Hepatocyte (in vitro differentiated cells): ENCODE results near the gene KAT14. TPM values are rescaled to one million over a fixed set of nuclear protein-coding genes. Genes with fewer than 3 reads are reported as not detected.
A peak's percentile ranks its signal among the peaks of the same experiment; 100 is the strongest.
"Not testable (repeated sequence)": the region's sequence is repeated elsewhere in the genome, so short reads cannot be mapped to it uniquely, and the experiment has no call there.

ENCODE experiments used
- DNase-seq: peaks from one replicate; pipeline ENCODE4 v3.0.0-alpha.2; 2016; ENCODE audit warnings: low spot score
- H2AFZ ChIP-seq: fragments of 200-600 bp; sonication (generic); 2 replicates; pipeline ENCODE4 v1.6.0; 2016; ENCODE audit warnings: antibody characterized with exemption, mild to moderate bottlenecking
- H3K27ac ChIP-seq: fragments of 200-600 bp; sonication (generic); 2 replicates; pipeline ENCODE4 v1.5.1; 2016; ENCODE audit warnings: mild to moderate bottlenecking
- H3K27me3 ChIP-seq: fragments of 200-600 bp; sonication (generic); 2 replicates; pipeline ENCODE4 v1.6.1; 2016
- H3K36me3 ChIP-seq: fragments of 200-600 bp; sonication (generic); replicated peaks from 2 replicates; pipeline ENCODE4 v1.5.1; 2016; ENCODE audit warnings: low read depth; ENCODE audit not compliant: insufficient read depth
- H3K4me1 ChIP-seq: fragments of 200-600 bp; sonication (generic); 2 replicates; pipeline ENCODE4 v1.5.1; 2016; ENCODE audit warnings: mild to moderate bottlenecking, moderate library complexity; ENCODE audit not compliant: insufficient read depth
- H3K4me2 ChIP-seq: fragments of 200-600 bp; sonication (generic); 2 replicates; pipeline ENCODE4 v1.6.0; 2016
- H3K4me3 ChIP-seq: fragments of 200-600 bp; sonication (generic); 2 replicates; pipeline ENCODE4 v1.5.1; 2016; ENCODE audit warnings: mild to moderate bottlenecking
- H3K79me2 ChIP-seq: fragments of 200-600 bp; sonication (generic); 2 replicates; pipeline ENCODE4 v1.6.0; 2017; ENCODE audit warnings: mild to moderate bottlenecking
- H3K9me2 ChIP-seq: fragments of 200-600 bp; sonication (generic); replicated peaks from 2 replicates; pipeline ENCODE4 v1.6.0; 2017; ENCODE audit warnings: mild to moderate bottlenecking; ENCODE audit not compliant: insufficient read depth
- H3K9me3 ChIP-seq: fragments of 200-600 bp; sonication (generic); 2 replicates; pipeline ENCODE4 v1.5.1; 2016; ENCODE audit warnings: low read depth, mild to moderate bottlenecking
- H4K20me1 ChIP-seq: fragments of 200-600 bp; sonication (generic); 2 replicates; pipeline ENCODE4 v1.6.0; 2016; ENCODE audit warnings: mild to moderate bottlenecking; ENCODE audit not compliant: insufficient read depth, poor library complexity, severe bottlenecking
- CTCF ChIP-seq: fragments of 200-600 bp; sonication (generic); IDR thresholded peaks from 2 replicates; pipeline ENCODE4 v1.5.1; 2016; ENCODE audit warnings: antibody characterized with exemption, mild to moderate bottlenecking; ENCODE audit not compliant: poor library complexity
- EZH2 ChIP-seq: fragments of 200-600 bp; sonication (generic); IDR thresholded peaks from 2 replicates; pipeline ENCODE4 v1.6.1; 2016; ENCODE audit warnings: antibody characterized with exemption, mild to moderate bottlenecking, borderline replicate concordance
- EZH2phosphoT487 ChIP-seq: fragments of 200-600 bp; sonication (generic); IDR thresholded peaks from one replicate; pipeline ENCODE4 v1.6.1; 2018; ENCODE audit warnings: antibody characterized with exemption, mild to moderate bottlenecking, low read depth, moderate library complexity; ENCODE audit not compliant: unreplicated experiment, severe bottlenecking
- WGBS: methylation state at CpG from one replicate; pipeline ENCODE4 v1.1.6; 2016; ENCODE audit warnings: low lambda C conversion rate; ENCODE audit errors: missing lambda C conversion rate; 5-methylcytosine and 5-hydroxymethylcytosine counted together
- polyA plus RNA-seq: library from polyadenylated mRNA; unstranded; fragments of >200 nt; fragmentation: Nextera tagmentation; extraction: Ambion mirVana; gene quantifications from 2 replicates; pipeline ENCODE4 v1.2.1, GENCODE V29; 2016
- total RNA-seq: library from RNA; depleted of rRNA; stranded (reverse); fragments of >200 nt; gene quantifications from 2 replicates; pipeline ENCODE4 v1.2.3, GENCODE V29; 2014

KAT14 gene
- 20.6 and 24.7 TPM in 2 replicates for total RNA-seq
- polyA plus RNA-seq: 12.3 and 12.8 TPM in 2 replicates

- H3K4me1 ChIP-seq: peaks cover 16% of the 10 kb centered on the region
- no peaks in the 10 kb centered on the region for H3K27me3 ChIP-seq
- no peaks in the 10 kb centered on the region for H3K9me2 ChIP-seq
- peak; percentile 95 for DNase-seq
- H3K4me2 ChIP-seq: peak within 1 kb of the TSS; percentile 90
- peak within 1 kb of the TSS; percentile 100 for H2AFZ ChIP-seq
- H3K36me3 ChIP-seq: no peaks in the 10 kb centered on the region
- H3K79me2 ChIP-seq: peaks cover 47% of the 10 kb centered on the region
- H3K4me3 ChIP-seq: peak within 1 kb of the TSS; percentile 100
- no peaks in the 10 kb centered on the region for H3K9me3 ChIP-seq
- WGBS: 1% methylated on average over 76 of the region's 87 CpGs
- H3K27ac ChIP-seq: peak within 1 kb of the TSS; percentile 96
- no peaks in the 10 kb centered on the region for H4K20me1 ChIP-seq
- TF ChIP-seq EZH2: no peak
- no peak for TF ChIP-seq CTCF
Observed at GRCh38 chr20:18137412-18138265, at the start of gene KAT14, which contains the start of gene PET117. Gene KAT14 (plus strand): TSS chr20:18137863. CDS start chr20:18142661, 4,798 bp downstream. Gene PET117 (plus strand): TSS chr20:18137863. CDS start chr20:18137956, 93 bp downstream.

- H3K9me3 ChIP-seq, H3K4me1 ChIP-seq, H3K9me2 ChIP-seq, H4K20me1 ChIP-seq, DNase-seq, H3K36me3 ChIP-seq, H3K4me3 ChIP-seq, H2AFZ ChIP-seq, H3K27me3 ChIP-seq, H3K79me2 ChIP-seq, H3K27ac ChIP-seq, H3K4me2 ChIP-seq: not testable (repeated sequence)
- 89% methylated on average over 2 of the region's 3 CpGs for WGBS
Observed at GRCh38 chr20:18088298-18088697, 49.4 kb upstream of the KAT14 start.

- H3K4me1 ChIP-seq, H3K9me3 ChIP-seq, H3K27me3 ChIP-seq, DNase-seq, H3K79me2 ChIP-seq, H3K36me3 ChIP-seq, H3K9me2 ChIP-seq, H4K20me1 ChIP-seq, H3K4me2 ChIP-seq, H3K27ac ChIP-seq, H3K4me3 ChIP-seq, H2AFZ ChIP-seq: not testable (repeated sequence)
- WGBS: 94% methylated on average over 11 of the region's 11 CpGs
Observed at GRCh38 chr20:18088841-18089240, 48.8 kb upstream of the KAT14 start.

GRCh38 chr20:18090044-18090443, 47.6 kb upstream of the KAT14 start:
- no peaks in the 10 kb centered on the region for H3K79me2 ChIP-seq
- 59% methylated on average over 3 of the region's 3 CpGs for WGBS
- H3K9me2 ChIP-seq: no peaks in the 10 kb centered on the region
- no peak for TF ChIP-seq EZH2phosphoT487
- no peak for TF ChIP-seq CTCF
- no peak for TF ChIP-seq EZH2
- H3K9me3 ChIP-seq: no peaks in the 10 kb centered on the region
- no peaks in the 10 kb centered on the region for H3K36me3 ChIP-seq
- H2AFZ ChIP-seq: no peak overlapping the region
- no peaks in the 10 kb centered on the region for H4K20me1 ChIP-seq
- no peaks in the 10 kb centered on the region for H3K4me1 ChIP-seq
- no peak overlapping the region for H3K4me3 ChIP-seq
- DNase-seq: no peak
- H3K4me2 ChIP-seq: no peak overlapping the region
- no peaks in the 10 kb centered on the region for H3K27me3 ChIP-seq
- no peak overlapping the region for H3K27ac ChIP-seq
